ENCODE data around the gene ST6GALNAC3. TPM values are rescaled to one million over a fixed set of nuclear protein-coding genes. Genes with fewer than 3 reads are reported as not detected.
A peak's percentile ranks its signal among the peaks of the same experiment; 100 is the strongest.

ST6GALNAC3 gene
- polyA plus RNA-seq, 4 donors = 27.3 to 102 (median 82.0) TPM

GRCh38 chr1:76140227-76140626 is 65.7 kb downstream of the ST6GALNAC3 start:
- no peak for DNase-seq (ENCODE audit: low read depth in 4 of 4, low spot score in 3 of 4)

GRCh38 chr1:76141929-76142328 is 67.4 kb downstream of the ST6GALNAC3 start:
- DNase-seq (ENCODE audit: low read depth in 4 of 4, low spot score in 3 of 4) = no peak

- DNase-seq (ENCODE audit: low read depth in 4 of 4, low spot score in 3 of 4) = no peak
Observed at GRCh38 chr1:76142771-76143540, 68.4 kb downstream of the ST6GALNAC3 start.

- DNase-seq (ENCODE audit: low read depth in 4 of 4, low spot score in 3 of 4) = no peak
Observed at GRCh38 chr1:76144247-76144646, 69.7 kb downstream of the ST6GALNAC3 start.

- no peak for DNase-seq (ENCODE audit: low read depth in 4 of 4, low spot score in 3 of 4)
Observed at GRCh38 chr1:76145332-76145731, 70.8 kb downstream of the ST6GALNAC3 start.

GRCh38 chr1:76146184-76146583 is 71.6 kb downstream of the ST6GALNAC3 start:
- no peak for DNase-seq (ENCODE audit: low read depth in 4 of 4, low spot score in 3 of 4)

- DNase-seq (ENCODE audit: low read depth in 4 of 4, low spot score in 3 of 4) = no peak
Observed at GRCh38 chr1:76147917-76148316, 73.4 kb downstream of the ST6GALNAC3 start.

- no peak for DNase-seq (ENCODE audit: low read depth in 4 of 4, low spot score in 3 of 4)
Observed at GRCh38 chr1:76148460-76148859, 73.9 kb downstream of the ST6GALNAC3 start.

- DNase-seq (ENCODE audit: low read depth in 4 of 4, low spot score in 3 of 4) = no peak
Observed at GRCh38 chr1:76153841-76154205, 79.3 kb downstream of the ST6GALNAC3 start.

- DNase-seq (ENCODE audit: low read depth in 4 of 4, low spot score in 3 of 4) = peak; percentile 60 to 64 (median 62)
Observed at GRCh38 chr1:76154206-76154956, 79.8 kb downstream of the ST6GALNAC3 start.

- DNase-seq (ENCODE audit: low read depth in 4 of 4, low spot score in 3 of 4) = no peak
Observed at GRCh38 chr1:76156987-76157386, 82.4 kb downstream of the ST6GALNAC3 start.

- DNase-seq (ENCODE audit: low read depth in 4 of 4, low spot score in 3 of 4) = no peak
Observed at GRCh38 chr1:76158126-76158525, 83.6 kb downstream of the ST6GALNAC3 start.

GRCh38 chr1:76160225-76160624 is 85.7 kb downstream of the ST6GALNAC3 start:
- DNase-seq (ENCODE audit: low read depth in 4 of 4, low spot score in 3 of 4) = no peak

GRCh38 chr1:76161451-76161850 is 86.9 kb downstream of the ST6GALNAC3 start:
- no peak for DNase-seq (ENCODE audit: low read depth in 4 of 4, low spot score in 3 of 4)

GRCh38 chr1:76162254-76162653 is 87.7 kb downstream of the ST6GALNAC3 start:
- no peak for DNase-seq (ENCODE audit: low read depth in 4 of 4, low spot score in 3 of 4)

GRCh38 chr1:76164165-76164564 is 89.6 kb downstream of the ST6GALNAC3 start:
- DNase-seq (ENCODE audit: low read depth in 4 of 4, low spot score in 3 of 4) = no peak

GRCh38 chr1:76170084-76170483 is 95.5 kb downstream of the ST6GALNAC3 start:
- no peak for DNase-seq (ENCODE audit: low read depth in 4 of 4, low spot score in 3 of 4)

GRCh38 chr1:76170513-76170912 is 96.0 kb downstream of the ST6GALNAC3 start:
- DNase-seq (ENCODE audit: low read depth in 4 of 4, low spot score in 3 of 4) = no peak

GRCh38 chr1:76176000-76176399 is 101.5 kb downstream of the ST6GALNAC3 start:
- DNase-seq (ENCODE audit: low read depth in 4 of 4, low spot score in 3 of 4) = no peak

- no peak for DNase-seq (ENCODE audit: low read depth in 4 of 4, low spot score in 3 of 4)
Observed at GRCh38 chr1:76177615-76178014, 103.1 kb downstream of the ST6GALNAC3 start.

- no peak for DNase-seq (ENCODE audit: low read depth in 4 of 4, low spot score in 3 of 4)
Observed at GRCh38 chr1:76179219-76179698, 104.7 kb downstream of the ST6GALNAC3 start.

GRCh38 chr1:76185207-76185606 is 110.7 kb downstream of the ST6GALNAC3 start:
- no peak for DNase-seq (ENCODE audit: low read depth in 4 of 4, low spot score in 3 of 4)
